ENCODE data around the gene DIP2C.
"Not testable (repeated sequence)": the region's sequence is repeated elsewhere in the genome, so short reads cannot be mapped to it uniquely, and the experiment has no call there.

DIP2C gene

GRCh38 chr10:427761-428519 lies 261.5 kb downstream of the DIP2C start:
- no peak for DNase-seq

GRCh38 chr10:425365-425764 lies 264.1 kb downstream of the DIP2C start:
- DNase-seq = not testable (repeated sequence)

GRCh38 chr10:424724-425123 lies 264.7 kb downstream of the DIP2C start:
- not testable (repeated sequence) for DNase-seq

GRCh38 chr10:423178-423577 lies 266.3 kb downstream of the DIP2C start:
- no peak for DNase-seq

- DNase-seq = no peak
Measured at GRCh38 chr10:422675-423074, 266.8 kb downstream of the DIP2C start.

GRCh38 chr10:422241-422640 lies 267.2 kb downstream of the DIP2C start:
- no peak for DNase-seq

GRCh38 chr10:421170-421569 lies 268.3 kb downstream of the DIP2C start:
- no peak for DNase-seq

GRCh38 chr10:420154-421121 lies 269.0 kb downstream of the DIP2C start:
- DNase-seq = no peak

GRCh38 chr10:418894-419293 lies 270.6 kb downstream of the DIP2C start:
- DNase-seq = no peak

- DNase-seq = no peak
Measured at GRCh38 chr10:418226-418625, 271.2 kb downstream of the DIP2C start.

GRCh38 chr10:416091-416515 lies 273.4 kb downstream of the DIP2C start:
- DNase-seq = no peak

GRCh38 chr10:413662-414071 lies 275.8 kb downstream of the DIP2C start:
- DNase-seq = no peak

GRCh38 chr10:412109-412508 lies 277.4 kb downstream of the DIP2C start:
- DNase-seq = no peak

- no peak for DNase-seq
Measured at GRCh38 chr10:411603-412002, 277.9 kb downstream of the DIP2C start.

- DNase-seq = no peak
Measured at GRCh38 chr10:409408-410040, 279.9 kb downstream of the DIP2C start.

GRCh38 chr10:408236-408635 lies 281.2 kb downstream of the DIP2C start:
- no peak for DNase-seq

GRCh38 chr10:406976-407375 lies 282.5 kb downstream of the DIP2C start:
- DNase-seq = no peak

GRCh38 chr10:405648-406047 lies 283.8 kb downstream of the DIP2C start:
- DNase-seq = no peak

- no peak for DNase-seq
Measured at GRCh38 chr10:404991-405390, 284.5 kb downstream of the DIP2C start.

- no peak for DNase-seq
Measured at GRCh38 chr10:404346-404745, 285.1 kb downstream of the DIP2C start.

- DNase-seq = no peak
Measured at GRCh38 chr10:398954-399353, 290.5 kb downstream of the DIP2C start.

- no peak for DNase-seq
Measured at GRCh38 chr10:397321-398068, 292.0 kb downstream of the DIP2C start.
